GM10248 (cell line): ENCODE results near the gene KCNH5.

ENCODE experiments used
- CTCF ChIA-PET: fragments of 300-600 bp; sonication (Branson Sonifier 250); formaldehyde crosslinking; extraction: SDS; loops from one replicate; lab custom pipeline; 2021; ENCODE audit warnings: antibody characterized with exemption; lab: Yijun Ruan, JAX
- POLR2A ChIA-PET: fragments of 350-650 bp; sonication (Branson Sonifier 250); formaldehyde crosslinking; extraction: SDS; loops from one replicate; lab custom pipeline; 2020; ENCODE audit warnings: antibody characterized with exemption; lab: Yijun Ruan, JAX
- DNase-seq: peaks from one replicate; pipeline ENCODE4 v3.0.0; 2012; ENCODE audit errors: extremely low spot score
- CTCF ChIP-seq: IDR thresholded peaks from 2 replicates; pipeline ENCODE4 v1.5.1; 2012; ENCODE audit warnings: mild to moderate bottlenecking, low read depth; ENCODE audit errors: extremely low read depth, missing control alignments, control extremely low read depth

Gene KCNH5

GRCh38 chr14:62665286-62665685 is 380.0 kb downstream of the KCNH5 start:
- TF ChIP-seq CTCF, result no peak
- ChIA-PET CTCF (no interaction called here), POLR2A (no interaction called here)
- DNase-seq, result no peak

- no peak for TF ChIP-seq CTCF
- ChIA-PET CTCF (no interaction called here), POLR2A (no interaction called here)
- DNase-seq, result no peak
Observed at GRCh38 chr14:62663456-62663821, 381.8 kb downstream of the KCNH5 start.

- ChIA-PET CTCF (no interaction called here), POLR2A (no interaction called here)
- DNase-seq, result no peak
- no peak for TF ChIP-seq CTCF
Observed at GRCh38 chr14:62662811-62663455, 382.3 kb downstream of the KCNH5 start.

GRCh38 chr14:62661818-62662217 is 383.4 kb downstream of the KCNH5 start:
- ChIA-PET POLR2A (no interaction called here), CTCF (no interaction called here)
- DNase-seq, result no peak
- no peak for TF ChIP-seq CTCF

GRCh38 chr14:62658631-62659030 is 386.6 kb downstream of the KCNH5 start:
- TF ChIP-seq CTCF, result no peak
- no peak for DNase-seq
- CTCF ChIA-PET, result no interaction called here
- POLR2A ChIA-PET, result no interaction called here

GRCh38 chr14:62657376-62657775 is 387.9 kb downstream of the KCNH5 start:
- DNase-seq, result no peak
- TF ChIP-seq CTCF, result no peak
- ChIA-PET POLR2A (no interaction called here), CTCF (interaction anchor here (1.7 kb wide), 1 partner anchor 10 kb away, joined by 4 read pairs; no protein-coding TSS in a partner anchor)

GRCh38 chr14:62655166-62655565 is 390.1 kb downstream of the KCNH5 start:
- CTCF ChIA-PET, result interaction anchor here (0.6 kb wide), 1 partner anchor 24 kb away, joined by 3 read pairs; no protein-coding TSS in a partner anchor
- TF ChIP-seq CTCF, result no peak
- POLR2A ChIA-PET, result no interaction called here
- DNase-seq, result no peak
